ENCODE measurements around the gene LIMS4. TPM values are rescaled to one million over a fixed set of nuclear protein-coding genes. Genes with fewer than 3 reads are reported as not detected.
"Not testable (repeated sequence)": the region's sequence is repeated elsewhere in the genome, so short reads cannot be mapped to it uniquely, and the experiment has no call there.

The LIMS4 gene
- total RNA-seq, 1 donor from 2014 or later: 1.3 TPM

GRCh38 chr2:110473059-110473358 is 393 bp upstream of the LIMS4 start:
- H4K20me1 ChIP-seq (ENCODE audit: insufficient read depth, low read length); H3K4me3 ChIP-seq (ENCODE audit: insufficient read depth, low read depth, low read length); H3K27ac Mint-ChIP-seq (ENCODE audit: unreplicated experiment); FAIRE-seq; H3K4me1 Mint-ChIP-seq (ENCODE audit: low read depth, unreplicated experiment); H2AFZ ChIP-seq (ENCODE audit: low read depth, low read length); H3K9me3 ChIP-seq (ENCODE audit: insufficient read depth, low read depth, low read length); H3K4me3 Mint-ChIP-seq (ENCODE audit: unreplicated experiment); H3K27me3 Mint-ChIP-seq (ENCODE audit: low read depth, unreplicated experiment); H3K27ac ChIP-seq (ENCODE audit: low read depth, low read length); DNase-seq (ENCODE audit: low read depth); H3K9ac ChIP-seq (ENCODE audit: low read length); H3K4me2 ChIP-seq (ENCODE audit: low read length); H3K79me2 ChIP-seq (ENCODE audit: insufficient read depth, low read length); H3K27me3 ChIP-seq (ENCODE audit: insufficient read depth, low read length); H3K36me3 ChIP-seq (ENCODE audit: insufficient read depth, low read length); H3K4me1 ChIP-seq (ENCODE audit: insufficient read depth, low read length); H3K36me3 Mint-ChIP-seq (ENCODE audit: low read depth, unreplicated experiment); H3K9me3 Mint-ChIP-seq (ENCODE audit: unreplicated experiment): not testable (repeated sequence)

GRCh38 chr2:110468921-110469320 is 3.7 kb downstream of the LIMS4 start:
- not testable (repeated sequence) for H3K36me3 ChIP-seq (ENCODE audit: insufficient read depth, low read length); FAIRE-seq; H3K36me3 Mint-ChIP-seq (ENCODE audit: low read depth, unreplicated experiment); H3K27ac Mint-ChIP-seq (ENCODE audit: unreplicated experiment); H3K4me3 Mint-ChIP-seq (ENCODE audit: unreplicated experiment); H3K9me3 Mint-ChIP-seq (ENCODE audit: unreplicated experiment); H3K4me1 Mint-ChIP-seq (ENCODE audit: low read depth, unreplicated experiment); H3K27me3 ChIP-seq (ENCODE audit: insufficient read depth, low read length); H3K27me3 Mint-ChIP-seq (ENCODE audit: low read depth, unreplicated experiment); DNase-seq (ENCODE audit: low read depth); H3K27ac ChIP-seq (ENCODE audit: low read depth, low read length); H4K20me1 ChIP-seq (ENCODE audit: insufficient read depth, low read length); H3K4me3 ChIP-seq (ENCODE audit: insufficient read depth, low read depth, low read length); H3K4me2 ChIP-seq (ENCODE audit: low read length); H3K4me1 ChIP-seq (ENCODE audit: insufficient read depth, low read length); H2AFZ ChIP-seq (ENCODE audit: low read depth, low read length); H3K9ac ChIP-seq (ENCODE audit: low read length); H3K9me3 ChIP-seq (ENCODE audit: insufficient read depth, low read depth, low read length); H3K79me2 ChIP-seq (ENCODE audit: insufficient read depth, low read length)

GRCh38 chr2:110465312-110465711 is 7.3 kb downstream of the LIMS4 start:
- H3K9me3 ChIP-seq (ENCODE audit: insufficient read depth, low read depth, low read length); H3K27ac Mint-ChIP-seq (ENCODE audit: unreplicated experiment); H4K20me1 ChIP-seq (ENCODE audit: insufficient read depth, low read length); H3K4me1 ChIP-seq (ENCODE audit: insufficient read depth, low read length); H3K79me2 ChIP-seq (ENCODE audit: insufficient read depth, low read length); H3K36me3 Mint-ChIP-seq (ENCODE audit: low read depth, unreplicated experiment); H3K9ac ChIP-seq (ENCODE audit: low read length); H3K4me3 Mint-ChIP-seq (ENCODE audit: unreplicated experiment); H3K27me3 ChIP-seq (ENCODE audit: insufficient read depth, low read length); H3K4me2 ChIP-seq (ENCODE audit: low read length); H3K4me1 Mint-ChIP-seq (ENCODE audit: low read depth, unreplicated experiment); H3K36me3 ChIP-seq (ENCODE audit: insufficient read depth, low read length); H2AFZ ChIP-seq (ENCODE audit: low read depth, low read length); H3K27ac ChIP-seq (ENCODE audit: low read depth, low read length); H3K27me3 Mint-ChIP-seq (ENCODE audit: low read depth, unreplicated experiment); H3K4me3 ChIP-seq (ENCODE audit: insufficient read depth, low read depth, low read length); H3K9me3 Mint-ChIP-seq (ENCODE audit: unreplicated experiment); FAIRE-seq; DNase-seq (ENCODE audit: low read depth): not testable (repeated sequence)

GRCh38 chr2:110462458-110462857 is 10.2 kb downstream of the LIMS4 start:
- not testable (repeated sequence) for H3K27me3 Mint-ChIP-seq (ENCODE audit: low read depth, unreplicated experiment); H3K9me3 ChIP-seq (ENCODE audit: insufficient read depth, low read depth, low read length); H3K4me1 Mint-ChIP-seq (ENCODE audit: low read depth, unreplicated experiment); H3K79me2 ChIP-seq (ENCODE audit: insufficient read depth, low read length); H3K4me2 ChIP-seq (ENCODE audit: low read length); H3K27me3 ChIP-seq (ENCODE audit: insufficient read depth, low read length); H3K4me3 Mint-ChIP-seq (ENCODE audit: unreplicated experiment); H3K36me3 ChIP-seq (ENCODE audit: insufficient read depth, low read length); FAIRE-seq; H3K9me3 Mint-ChIP-seq (ENCODE audit: unreplicated experiment); H3K4me3 ChIP-seq (ENCODE audit: insufficient read depth, low read depth, low read length); H3K9ac ChIP-seq (ENCODE audit: low read length); H3K27ac ChIP-seq (ENCODE audit: low read depth, low read length); DNase-seq (ENCODE audit: low read depth); H4K20me1 ChIP-seq (ENCODE audit: insufficient read depth, low read length); H3K36me3 Mint-ChIP-seq (ENCODE audit: low read depth, unreplicated experiment); H3K4me1 ChIP-seq (ENCODE audit: insufficient read depth, low read length); H3K27ac Mint-ChIP-seq (ENCODE audit: unreplicated experiment); H2AFZ ChIP-seq (ENCODE audit: low read depth, low read length)

- H2AFZ ChIP-seq (ENCODE audit: low read depth, low read length); H3K79me2 ChIP-seq (ENCODE audit: insufficient read depth, low read length); H3K4me1 ChIP-seq (ENCODE audit: insufficient read depth, low read length); H3K4me2 ChIP-seq (ENCODE audit: low read length); H4K20me1 ChIP-seq (ENCODE audit: insufficient read depth, low read length); H3K27me3 ChIP-seq (ENCODE audit: insufficient read depth, low read length); H3K36me3 Mint-ChIP-seq (ENCODE audit: low read depth, unreplicated experiment); H3K36me3 ChIP-seq (ENCODE audit: insufficient read depth, low read length); H3K4me3 ChIP-seq (ENCODE audit: insufficient read depth, low read depth, low read length); H3K9me3 Mint-ChIP-seq (ENCODE audit: unreplicated experiment); H3K4me1 Mint-ChIP-seq (ENCODE audit: low read depth, unreplicated experiment); H3K27ac Mint-ChIP-seq (ENCODE audit: unreplicated experiment); H3K4me3 Mint-ChIP-seq (ENCODE audit: unreplicated experiment); H3K27me3 Mint-ChIP-seq (ENCODE audit: low read depth, unreplicated experiment); FAIRE-seq; DNase-seq (ENCODE audit: low read depth); H3K27ac ChIP-seq (ENCODE audit: low read depth, low read length); H3K9me3 ChIP-seq (ENCODE audit: insufficient read depth, low read depth, low read length); H3K9ac ChIP-seq (ENCODE audit: low read length): not testable (repeated sequence)
Observed at GRCh38 chr2:110460318-110460717, 12.3 kb downstream of the LIMS4 start.

GRCh38 chr2:110457214-110457590 is 15.4 kb downstream of the LIMS4 start:
- H3K36me3 Mint-ChIP-seq (ENCODE audit: low read depth, unreplicated experiment); H2AFZ ChIP-seq (ENCODE audit: low read depth, low read length); H3K79me2 ChIP-seq (ENCODE audit: insufficient read depth, low read length); H3K9me3 Mint-ChIP-seq (ENCODE audit: unreplicated experiment); H3K4me1 Mint-ChIP-seq (ENCODE audit: low read depth, unreplicated experiment); H3K4me3 Mint-ChIP-seq (ENCODE audit: unreplicated experiment); FAIRE-seq; DNase-seq (ENCODE audit: low read depth); H3K27ac ChIP-seq (ENCODE audit: low read depth, low read length); H3K4me2 ChIP-seq (ENCODE audit: low read length); H3K9me3 ChIP-seq (ENCODE audit: insufficient read depth, low read depth, low read length); H3K36me3 ChIP-seq (ENCODE audit: insufficient read depth, low read length); H3K4me1 ChIP-seq (ENCODE audit: insufficient read depth, low read length); H3K9ac ChIP-seq (ENCODE audit: low read length); H3K4me3 ChIP-seq (ENCODE audit: insufficient read depth, low read depth, low read length); H4K20me1 ChIP-seq (ENCODE audit: insufficient read depth, low read length); H3K27me3 ChIP-seq (ENCODE audit: insufficient read depth, low read length); H3K27ac Mint-ChIP-seq (ENCODE audit: unreplicated experiment); H3K27me3 Mint-ChIP-seq (ENCODE audit: low read depth, unreplicated experiment): not testable (repeated sequence)

Measured in astrocyte (in vitro differentiated cells and primary cell).